Natural killer cell (primary cell): ENCODE results near the gene HSPA12A. TPM values are rescaled to one million over a fixed set of nuclear protein-coding genes. Genes with fewer than 3 reads are reported as not detected.

ENCODE experiments used
- ATAC-seq, 3 donors: fragments of 150-1000 bp in 2 of 3; fragments of 200-7000 bp in 1 of 3; cut with Tn5 transposase; 1 replicate in 1 of 3; 2 replicates in 2 of 3; pipeline ENCODE4 v1.10.0; 2021; ENCODE audit warnings: mild to moderate bottlenecking in 2 of 3, moderate library complexity in 2 of 3
- DNase-seq, 2 donors: peaks; one replicate each; pipeline versions ENCODE4 v3.0.0 to v3.0.0-alpha.2; 2013 to 2021; ENCODE audit warnings: mixed read lengths in 1 of 2
- H3K27ac ChIP-seq: one replicate; pipeline ENCODE4 v1.5.1; 2013; ENCODE audit warnings: mild to moderate bottlenecking, low read length
- H3K27me3 ChIP-seq: one replicate; pipeline ENCODE4 v1.6.1; 2013; ENCODE audit warnings: low read length; ENCODE audit not compliant: control insufficient read depth, insufficient read depth
- H3K36me3 ChIP-seq: one replicate; pipeline ENCODE4 v1.6.1; 2013; ENCODE audit warnings: low read length; ENCODE audit not compliant: control insufficient read depth, insufficient read depth
- H3K4me1 ChIP-seq: one replicate; pipeline ENCODE4 v1.6.1; 2013; ENCODE audit warnings: low read length; ENCODE audit not compliant: control insufficient read depth, insufficient read depth
- H3K4me3 ChIP-seq: one replicate; pipeline ENCODE4 v1.5.1; 2013; ENCODE audit warnings: low read length
- H3K9me3 ChIP-seq: one replicate; pipeline ENCODE4 v1.6.1; 2013; ENCODE audit warnings: low read length; ENCODE audit not compliant: control insufficient read depth, insufficient read depth
- H3K27ac Mint-ChIP-seq, 2 donors: one replicate each; pipeline ENCODE4 v1.8.0; 2022; ENCODE audit warnings: mild to moderate bottlenecking in 2 of 2, mixed read lengths in 2 of 2, moderate library complexity in 1 of 2
- H3K27me3 Mint-ChIP-seq, 2 donors: one replicate each; pipeline ENCODE4 v1.8.0; 2022; ENCODE audit warnings: low read depth in 2 of 2, mixed read lengths in 2 of 2
- H3K36me3 Mint-ChIP-seq: one replicate; pipeline ENCODE4 v1.8.0; 2022; ENCODE audit warnings: mixed read lengths
- H3K4me1 Mint-ChIP-seq, 2 donors: one replicate each; pipeline ENCODE4 v1.8.0; 2022; ENCODE audit warnings: mixed read lengths in 2 of 2
- H3K4me3 Mint-ChIP-seq: one replicate; pipeline ENCODE4 v1.8.0; 2022; ENCODE audit warnings: mild to moderate bottlenecking, moderate library complexity, mixed read lengths
- H3K9me3 Mint-ChIP-seq, 2 donors: one replicate each; pipeline ENCODE4 v1.8.0; 2022; ENCODE audit warnings: mixed read lengths in 2 of 2
- CTCF ChIP-seq: fragments of 200-600 bp; IDR thresholded peaks from one replicate; pipeline ENCODE4 v1.8.0; 2022; ENCODE audit warnings: antibody characterized with exemption
- WGBS: methylation state at CpG from one replicate; pipeline ENCODE4 v1.1.7; 2013; ENCODE audit warnings: missing lambda C conversion rate; ENCODE audit not compliant: insufficient coverage; 5-methylcytosine and 5-hydroxymethylcytosine counted together
- intact Hi-C: fragments of 100-400 bp; cut with micrococcal nuclease; formaldehyde crosslinking; loops from one replicate; pipeline ENCODE4 v1.14.2; 2022
- total RNA-seq, 4 donors: library from RNA; stranded (reverse); fragments of 120-200 nt in 1 of 4; gene quantifications; one replicate each; pipeline versions ENCODE4 v1.2.3 to v1.2.4, GENCODE V29; 2013 to 2022

Gene HSPA12A
- total RNA-seq, 3 donors from 2014 or later (not counting 1 experiment from before 2014, with no cell fraction given), result 0.43 TPM; not detected in 2

- no peaks in the 10 kb centered on the region for H3K9me3 ChIP-seq
- H3K27me3 ChIP-seq, result no peaks in the 10 kb centered on the region
- H3K4me1 ChIP-seq, result no peaks in the 10 kb centered on the region
- no peak for TF ChIP-seq CTCF
- WGBS, result 93% methylated on average over 15 of the region's 15 CpGs
- no peaks in the 10 kb centered on the region for H3K36me3 Mint-ChIP-seq
- no peaks in the 10 kb centered on the region for H3K4me1 Mint-ChIP-seq
- no peak for ATAC-seq
- H3K27ac Mint-ChIP-seq, result no peak overlapping the region
- no peaks in the 10 kb centered on the region for H3K36me3 ChIP-seq
- intact Hi-C loops, result no loop called here
- no peak overlapping the region for H3K4me3 Mint-ChIP-seq
- H3K27ac ChIP-seq, result no peak overlapping the region
- H3K9me3 Mint-ChIP-seq, result no peaks in the 10 kb centered on the region
- no peak for DNase-seq
- no peak overlapping the region for H3K4me3 ChIP-seq
- no peaks in the 10 kb centered on the region for H3K27me3 Mint-ChIP-seq
These were observed 63.0 kb downstream of the HSPA12A start for GRCh38 chr10:116679351-116679750.

- no peak overlapping the region for H3K27ac Mint-ChIP-seq
- no peak for ATAC-seq
- 78% methylated on average over 8 of the region's 8 CpGs for WGBS
- no peaks in the 10 kb centered on the region for H3K4me1 Mint-ChIP-seq
- TF ChIP-seq CTCF, result no peak
- Histone ChIP-seq H3K27me3 (no peaks in the 10 kb centered on the region), H3K4me1 (no peaks in the 10 kb centered on the region), H3K27ac (no peak overlapping the region), H3K36me3 (no peaks in the 10 kb centered on the region), H3K9me3 (no peaks in the 10 kb centered on the region), H3K4me3 (no peak overlapping the region)
- H3K36me3 Mint-ChIP-seq, result no peaks in the 10 kb centered on the region
- intact Hi-C loops, result no loop called here
- H3K27me3 Mint-ChIP-seq, result no peaks in the 10 kb centered on the region
- no peaks in the 10 kb centered on the region for H3K9me3 Mint-ChIP-seq
- DNase-seq, result no peak
- H3K4me3 Mint-ChIP-seq, result no peak overlapping the region
These were observed 65.7 kb downstream of the HSPA12A start for GRCh38 chr10:116676633-116677032.

- ATAC-seq (no peak), DNase-seq (no peak)
- 89% methylated on average over 11 of the region's 11 CpGs for WGBS
- Histone ChIP-seq H3K4me3 (no peak overlapping the region), H3K36me3 (no peaks in the 10 kb centered on the region), H3K9me3 (no peaks in the 10 kb centered on the region), H3K27ac (no peak overlapping the region), H3K27me3 (peaks cover 4% of the 10 kb centered on the region), H3K4me1 (no peaks in the 10 kb centered on the region)
- no peaks in the 10 kb centered on the region for H3K9me3 Mint-ChIP-seq
- TF ChIP-seq CTCF, result no peak
- H3K36me3 Mint-ChIP-seq, result no peaks in the 10 kb centered on the region
- no peak overlapping the region for H3K4me3 Mint-ChIP-seq
- H3K4me1 Mint-ChIP-seq, result no peaks in the 10 kb centered on the region
- no peak overlapping the region for H3K27ac Mint-ChIP-seq
- intact Hi-C loops, result no loop called here
- peaks cover 0 to under 1% of the 10 kb centered on the region in 2 donors for H3K27me3 Mint-ChIP-seq
These were observed 66.2 kb downstream of the HSPA12A start for GRCh38 chr10:116676118-116676517.

GRCh38 chr10:116674901-116675423, 67.4 kb downstream of the HSPA12A start:
- intact Hi-C loops, result no loop called here
- H3K27ac ChIP-seq, result no peak overlapping the region
- H3K27me3 Mint-ChIP-seq, result peaks cover 0 to 7% of the 10 kb centered on the region in 2 donors
- ATAC-seq (no peak), DNase-seq (no peak)
- no peaks in the 10 kb centered on the region for H3K9me3 ChIP-seq
- TF ChIP-seq CTCF, result no peak
- no peaks in the 10 kb centered on the region for H3K36me3 ChIP-seq
- H3K36me3 Mint-ChIP-seq, result no peaks in the 10 kb centered on the region
- peaks cover 5% of the 10 kb centered on the region for H3K27me3 ChIP-seq
- H3K27ac Mint-ChIP-seq, result no peak overlapping the region
- H3K4me3 Mint-ChIP-seq, result no peak overlapping the region
- no peaks in the 10 kb centered on the region for H3K4me1 Mint-ChIP-seq
- H3K4me3 ChIP-seq, result no peak overlapping the region
- 81% methylated on average over 32 of the region's 32 CpGs for WGBS
- no peaks in the 10 kb centered on the region for H3K9me3 Mint-ChIP-seq
- H3K4me1 ChIP-seq, result no peaks in the 10 kb centered on the region
